Astrocyte (in vitro differentiated cells and primary cell): Measurements from ENCODE around the gene CPNE1. TPM values are rescaled to one million over a fixed set of nuclear protein-coding genes. Genes with fewer than 3 reads are reported as not detected.

ENCODE experiments used
- DNase-seq: peaks from one replicate; pipeline ENCODE4 v3.0.0-alpha.2; 2010; ENCODE audit warnings: low read depth
- FAIRE-seq: peaks from 2 replicates; lab custom pipeline; 2011; peaks lifted over from hg19 to GRCh38; lab: Jason Lieb, UNC
- H2AFZ ChIP-seq: 2 replicates; pipeline ENCODE4 v1.6.0; 2012; ENCODE audit warnings: low read depth, low read length, inconsistent platforms
- H3K27ac ChIP-seq: 2 replicates; pipeline ENCODE4 v1.5.1; 2011; ENCODE audit warnings: low read depth, low read length, inconsistent platforms
- H3K27me3 ChIP-seq: 2 replicates; pipeline ENCODE4 v1.6.0; 2011; ENCODE audit warnings: low read length, inconsistent platforms; ENCODE audit not compliant: insufficient read depth
- H3K36me3 ChIP-seq: 2 replicates; pipeline ENCODE4 v1.5.1; 2011; ENCODE audit warnings: low read length, inconsistent platforms; ENCODE audit not compliant: insufficient read depth
- H3K4me1 ChIP-seq: 2 replicates; pipeline ENCODE4 v1.5.1; 2011; ENCODE audit warnings: low read length, inconsistent platforms; ENCODE audit not compliant: insufficient read depth
- H3K4me2 ChIP-seq: 2 replicates; pipeline ENCODE4 v1.6.0; 2012; ENCODE audit warnings: low read length, inconsistent platforms
- H3K4me3 ChIP-seq: 2 replicates; pipeline ENCODE4 v1.5.1; 2011; ENCODE audit warnings: low read depth, mild to moderate bottlenecking, low read length, inconsistent platforms; ENCODE audit not compliant: insufficient read depth
- H3K79me2 ChIP-seq: 2 replicates; pipeline ENCODE4 v1.6.0; 2012; ENCODE audit warnings: mild to moderate bottlenecking, low read length, inconsistent platforms; ENCODE audit not compliant: insufficient read depth
- H3K9ac ChIP-seq: 2 replicates; pipeline ENCODE4 v1.6.0; 2012; ENCODE audit warnings: mild to moderate bottlenecking, low read length, inconsistent platforms
- H3K9me3 ChIP-seq: 2 replicates; pipeline ENCODE4 v1.5.1; 2012; ENCODE audit warnings: low read depth, mild to moderate bottlenecking, low read length, inconsistent platforms; ENCODE audit not compliant: insufficient read depth
- H4K20me1 ChIP-seq: 2 replicates; pipeline ENCODE4 v1.6.0; 2012; ENCODE audit warnings: low read length, inconsistent platforms; ENCODE audit not compliant: insufficient read depth
- H3K27ac Mint-ChIP-seq: one replicate; pipeline ENCODE4 v1.8.0; 2021; ENCODE audit warnings: mild to moderate bottlenecking, mixed read lengths; ENCODE audit not compliant: unreplicated experiment
- H3K27me3 Mint-ChIP-seq: one replicate; pipeline ENCODE4 v1.8.0; 2021; ENCODE audit warnings: low read depth, mixed read lengths; ENCODE audit not compliant: unreplicated experiment
- H3K36me3 Mint-ChIP-seq: one replicate; pipeline ENCODE4 v1.8.0; 2021; ENCODE audit warnings: low read depth, mixed read lengths; ENCODE audit not compliant: unreplicated experiment
- H3K4me1 Mint-ChIP-seq: one replicate; pipeline ENCODE4 v1.8.0; 2021; ENCODE audit warnings: low read depth, mixed read lengths; ENCODE audit not compliant: unreplicated experiment
- H3K4me3 Mint-ChIP-seq: one replicate; pipeline ENCODE4 v1.8.0; 2021; ENCODE audit warnings: mild to moderate bottlenecking, moderate library complexity, mixed read lengths; ENCODE audit not compliant: unreplicated experiment
- H3K9me3 Mint-ChIP-seq: one replicate; pipeline ENCODE4 v1.8.0; 2021; ENCODE audit warnings: mild to moderate bottlenecking, mixed read lengths; ENCODE audit not compliant: unreplicated experiment
- EZH2 ChIP-seq: IDR thresholded peaks from 2 replicates; pipeline ENCODE4 v1.6.1; 2012; ENCODE audit warnings: mild to moderate bottlenecking, low read length, inconsistent platforms; ENCODE audit not compliant: insufficient read depth
- total RNA-seq: library from RNA; stranded (reverse); gene quantifications from 2 replicates; pipeline ENCODE4 v1.2.1, GENCODE V29; 2021
- TF ChIP-seq, protein P1 (sequence below): IDR thresholded peaks from 2 replicates; pipeline ENCODE4 v1.5.1; 2011; ENCODE audit warnings: low read depth, mild to moderate bottlenecking, inconsistent platforms, low read length, moderate library complexity; ENCODE audit not compliant: insufficient read depth

CPNE1 gene
- total RNA-seq, 1 donor from 2014 or later = 194 TPM

DNA sequence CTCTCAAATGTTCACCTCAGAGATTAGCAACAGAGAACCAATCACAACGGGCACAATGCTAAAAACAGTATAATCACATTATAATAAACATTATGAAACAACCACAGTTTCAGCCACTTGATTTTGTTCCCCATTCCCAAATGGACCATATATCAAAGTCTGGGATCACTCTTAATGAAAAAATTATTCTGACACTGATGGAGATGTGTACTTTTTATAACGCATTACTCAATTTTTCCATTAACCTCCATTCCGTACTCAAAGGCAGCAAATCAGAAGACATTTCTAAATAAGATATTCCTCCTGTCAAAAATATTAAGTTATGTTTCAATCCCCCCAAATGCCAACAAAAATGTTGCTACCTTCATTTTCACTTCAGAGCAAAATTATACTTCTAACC is 2.8 kb downstream of the CPNE1 start:
- DNase-seq (no peak), FAIRE-seq (no peak)
- Histone ChIP-seq H3K36me3 (no peaks in the 10 kb centered on the region), H3K4me1 (peaks cover 22% of the 10 kb centered on the region), H2AFZ (no peak overlapping the region), H3K27me3 (no peaks in the 10 kb centered on the region), H3K9ac (peak overlapping the region; percentile 97), H3K27ac (no peak overlapping the region), H3K79me2 (peaks cover 81% of the 10 kb centered on the region), H3K4me3 (peak overlapping the region; percentile 89), H3K4me2 (peak overlapping the region; percentile 97), H3K9me3 (no peaks in the 10 kb centered on the region), H4K20me1 (peaks cover 74% of the 10 kb centered on the region)
- TF ChIP-seq EZH2 = no peak
- TF ChIP-seq, protein P1, sequence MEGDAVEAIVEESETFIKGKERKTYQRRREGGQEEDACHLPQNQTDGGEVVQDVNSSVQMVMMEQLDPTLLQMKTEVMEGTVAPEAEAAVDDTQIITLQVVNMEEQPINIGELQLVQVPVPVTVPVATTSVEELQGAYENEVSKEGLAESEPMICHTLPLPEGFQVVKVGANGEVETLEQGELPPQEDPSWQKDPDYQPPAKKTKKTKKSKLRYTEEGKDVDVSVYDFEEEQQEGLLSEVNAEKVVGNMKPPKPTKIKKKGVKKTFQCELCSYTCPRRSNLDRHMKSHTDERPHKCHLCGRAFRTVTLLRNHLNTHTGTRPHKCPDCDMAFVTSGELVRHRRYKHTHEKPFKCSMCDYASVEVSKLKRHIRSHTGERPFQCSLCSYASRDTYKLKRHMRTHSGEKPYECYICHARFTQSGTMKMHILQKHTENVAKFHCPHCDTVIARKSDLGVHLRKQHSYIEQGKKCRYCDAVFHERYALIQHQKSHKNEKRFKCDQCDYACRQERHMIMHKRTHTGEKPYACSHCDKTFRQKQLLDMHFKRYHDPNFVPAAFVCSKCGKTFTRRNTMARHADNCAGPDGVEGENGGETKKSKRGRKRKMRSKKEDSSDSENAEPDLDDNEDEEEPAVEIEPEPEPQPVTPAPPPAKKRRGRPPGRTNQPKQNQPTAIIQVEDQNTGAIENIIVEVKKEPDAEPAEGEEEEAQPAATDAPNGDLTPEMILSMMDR = no peak
- Mint-ChIP-seq H3K27ac (peak overlapping the region; percentile 27), H3K4me3 (peak overlapping the region; percentile 94), H3K9me3 (no peaks in the 10 kb centered on the region), H3K4me1 (peaks cover 37% of the 10 kb centered on the region), H3K27me3 (no peaks in the 10 kb centered on the region), H3K36me3 (no peaks in the 10 kb centered on the region)

DNA sequence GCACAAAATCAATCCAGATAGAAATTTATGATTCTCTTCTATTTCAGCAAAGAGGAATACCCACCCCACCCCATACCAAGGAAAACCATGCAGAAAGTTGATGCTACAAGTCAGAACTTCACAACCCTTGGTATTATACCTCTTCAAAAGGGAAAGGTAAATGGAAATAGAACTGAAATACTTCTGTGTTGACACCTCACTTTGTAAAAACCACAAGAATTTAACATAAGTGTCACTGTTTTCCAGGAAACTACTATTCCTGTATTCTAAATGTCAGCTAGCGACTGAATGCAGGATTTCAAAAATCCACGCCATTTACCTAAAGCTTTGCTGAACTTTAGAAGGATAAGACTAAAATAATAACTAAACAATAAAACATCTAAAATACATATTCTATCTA is 3.6 kb downstream of the CPNE1 start:
- peaks cover 22% of the 10 kb centered on the region for H3K4me1 ChIP-seq
- no peaks in the 10 kb centered on the region for H3K9me3 Mint-ChIP-seq
- H4K20me1 ChIP-seq = peaks cover 83% of the 10 kb centered on the region
- DNase-seq (peak; percentile 46), FAIRE-seq (no peak)
- no peak overlapping the region for H3K27ac Mint-ChIP-seq
- H3K36me3 Mint-ChIP-seq = no peaks in the 10 kb centered on the region
- H3K4me3 Mint-ChIP-seq = peak overlapping the region; percentile 94
- H3K9me3 ChIP-seq = no peaks in the 10 kb centered on the region
- H3K9ac ChIP-seq = no peak overlapping the region
- peaks cover 89% of the 10 kb centered on the region for H3K79me2 ChIP-seq
- H3K27me3 ChIP-seq = no peaks in the 10 kb centered on the region
- H3K27ac ChIP-seq = peak overlapping the region; percentile 15
- H3K27me3 Mint-ChIP-seq = no peaks in the 10 kb centered on the region
- H3K4me3 ChIP-seq = peak overlapping the region; percentile 89
- TF ChIP-seq, protein P1 = no peak
- no peak overlapping the region for H2AFZ ChIP-seq
- peak overlapping the region; percentile 97 for H3K4me2 ChIP-seq
- no peaks in the 10 kb centered on the region for H3K36me3 ChIP-seq
- peaks cover 37% of the 10 kb centered on the region for H3K4me1 Mint-ChIP-seq

GRCh38 chr20:35660122-35660937 is 4.4 kb downstream of the CPNE1 start:
- Histone ChIP-seq H3K27ac (peak overlapping the region; percentile 15), H3K4me3 (no peak overlapping the region), H3K36me3 (no peaks in the 10 kb centered on the region), H2AFZ (no peak overlapping the region), H3K9me3 (no peaks in the 10 kb centered on the region), H3K4me2 (peak overlapping the region; percentile 97), H3K4me1 (peaks cover 22% of the 10 kb centered on the region), H3K9ac (no peak overlapping the region), H4K20me1 (peaks cover 88% of the 10 kb centered on the region), H3K79me2 (peaks cover 97% of the 10 kb centered on the region), H3K27me3 (no peaks in the 10 kb centered on the region)
- Mint-ChIP-seq H3K4me1 (peaks cover 37% of the 10 kb centered on the region), H3K4me3 (peak overlapping the region; percentile 50), H3K27ac (peak overlapping the region; percentile 17), H3K36me3 (no peaks in the 10 kb centered on the region), H3K9me3 (no peaks in the 10 kb centered on the region), H3K27me3 (no peaks in the 10 kb centered on the region)
- no peak for TF ChIP-seq EZH2
- TF ChIP-seq, protein P1 = no peak
- no peak for FAIRE-seq
- no peak for DNase-seq
